Stimulated activated CD8-positive, alpha-beta memory T cell treated with anti-CD3 and anti-CD28 coated beads, Interleukin-15, amount 100 ng/mL, for 48 hours (primary cell): ENCODE results near the gene LENEP.

ENCODE experiments used
- DNase-seq, 2 donors: peaks; one replicate each; pipeline ENCODE4 v3.0.0-alpha.2; 2020; ENCODE audit warnings: low read depth in 2 of 2

LENEP gene

GRCh38 chr1:154998818-154999570 lies 5.6 kb downstream of the LENEP start:
- peak; percentile 68 to 76 for DNase-seq

GRCh38 chr1:154999571-155000410 lies 6.4 kb downstream of the LENEP start:
- peak; percentile 65 to 72 for DNase-seq

GRCh38 chr1:155000411-155000725 lies 7.0 kb downstream of the LENEP start:
- DNase-seq: no peak

GRCh38 chr1:155000726-155001424 lies 7.5 kb downstream of the LENEP start:
- peak; percentile 83 to 86 for DNase-seq

GRCh38 chr1:155001425-155001674 lies 8.0 kb downstream of the LENEP start:
- DNase-seq: no peak

- DNase-seq: peak; percentile 98
These were observed 8.5 kb downstream of the LENEP start for GRCh38 chr1:155001675-155002463.

- no peak for DNase-seq
These were observed 9.3 kb downstream of the LENEP start, which contains the start of gene ZBTB7B for GRCh38 chr1:155002464-155003226. TSS of gene ZBTB7B (plus strand) at chr1:155002802. CDS start at chr1:155014661, 11,859 bp downstream.

- no peak for DNase-seq
These were observed 9.9 kb downstream of the LENEP start for GRCh38 chr1:155003227-155003765.

GRCh38 chr1:155003766-155004351 lies 10.5 kb downstream of the LENEP start:
- DNase-seq: no peak

- DNase-seq: no peak
These were observed 11.1 kb downstream of the LENEP start for GRCh38 chr1:155004352-155005075.

- DNase-seq: no peak
These were observed 12.0 kb downstream of the LENEP start for GRCh38 chr1:155005076-155006011.

GRCh38 chr1:155006601-155007101 lies 13.3 kb downstream of the LENEP start:
- peak in 1 of 2 donors; percentile 28 for DNase-seq

- no peak for DNase-seq
These were observed 14.0 kb downstream of the LENEP start for GRCh38 chr1:155007251-155007828.

GRCh38 chr1:155008015-155008941 lies 14.9 kb downstream of the LENEP start:
- DNase-seq: no peak

- no peak for DNase-seq
These were observed 15.9 kb downstream of the LENEP start for GRCh38 chr1:155009221-155009711.

GRCh38 chr1:155009742-155010141 lies 16.4 kb downstream of the LENEP start:
- no peak for DNase-seq
